SK-N-SH treated with all-trans-retinoic acid at 6 μM for 48 hours (cell line): Measurements from ENCODE around the gene LRRC8E.

ENCODE experiments used
- ARNTL ChIP-seq: fragments of 450-650 bp; formaldehyde crosslinking; IDR thresholded peaks from 2 replicates; pipeline ENCODE4 v1.5.0; 2020; ENCODE audit warnings: low read depth, mild to moderate bottlenecking, moderate library complexity, borderline replicate concordance
- BACH2 ChIP-seq: fragments of 250-450 bp; sonication (Bioruptor Pico); IDR thresholded peaks from 2 replicates; pipeline ENCODE4 v1.9.0; 2021; ENCODE audit warnings: mild to moderate bottlenecking, borderline replicate concordance
- CSRNP3 ChIP-seq: fragments of 250-450 bp; sonication (Bioruptor Pico); IDR thresholded peaks from 2 replicates; pipeline ENCODE4 v1.5.1; 2021; ENCODE audit warnings: mild to moderate bottlenecking, moderate library complexity
- GLIS3 ChIP-seq: fragments of 250-450 bp; sonication (Bioruptor Pico); IDR thresholded peaks from 2 replicates; pipeline ENCODE4 v1.5.0; 2020; ENCODE audit warnings: mild to moderate bottlenecking, moderate library complexity
- OSR1 ChIP-seq: fragments of 250-450 bp; sonication (Bioruptor Pico); IDR thresholded peaks from 2 replicates; pipeline ENCODE4 v1.8.0; 2022; ENCODE audit warnings: moderate library complexity, mild to moderate bottlenecking, inconsistent platforms
- PATZ1 ChIP-seq: fragments of 250-450 bp; sonication (Bioruptor Pico); IDR thresholded peaks from 2 replicates; pipeline ENCODE4 v1.8.0; 2020; ENCODE audit warnings: mild to moderate bottlenecking, moderate library complexity, borderline replicate concordance
- RARB ChIP-seq: fragments of 250-450 bp; sonication (Bioruptor Pico); IDR thresholded peaks from 2 replicates; pipeline ENCODE4 v1.8.0; 2021; ENCODE audit warnings: mild to moderate bottlenecking, moderate library complexity
- TCF4 ChIP-seq: fragments of 250-450 bp; sonication (Bioruptor Pico); IDR thresholded peaks from 2 replicates; pipeline ENCODE4 v1.8.0; 2021; ENCODE audit warnings: mild to moderate bottlenecking, moderate library complexity, borderline replicate concordance
- ZFP30 ChIP-seq: fragments of 450-650 bp; formaldehyde crosslinking; IDR thresholded peaks from 2 replicates; pipeline ENCODE4 v1.5.0; 2022; ENCODE audit warnings: mild to moderate bottlenecking, moderate library complexity

- TF ChIP-seq GLIS3 (CRISPR knock-in tag) (no peak), OSR1 (CRISPR knock-in tag) (no peak), ZFP30 (no peak), PATZ1 (CRISPR knock-in tag) (no peak), TCF4 (no peak), ARNTL (CRISPR knock-in tag) (no peak), BACH2 (no peak), CSRNP3 (CRISPR knock-in tag) (no peak), RARB (CRISPR knock-in tag) (no peak)
Observed at GRCh38 chr19:7851623-7852500, 36.4 kb upstream of the LRRC8E start.
